Breast epithelium (tissue), 4 donors: ENCODE results near the gene TCEAL1. TPM values are rescaled to one million over a fixed set of nuclear protein-coding genes. Genes with fewer than 3 reads are reported as not detected.
A peak's percentile ranks its signal among the peaks of the same experiment; 100 is the strongest.
"Not testable (repeated sequence)": the region's sequence is repeated elsewhere in the genome, so short reads cannot be mapped to it uniquely, and the experiment has no call there.

Source experiments
- DNase-seq, 2 donors: peaks; one replicate each; pipeline ENCODE4 v3.0.0-alpha.2; 2019; ENCODE audit warnings: low spot score in 2 of 2
- H3K27ac ChIP-seq, 2 donors: fragments of 200-600 bp; sonication (generic) in 1 of 2; one replicate each; pipeline ENCODE4 v1.5.1; 2016 to 2019; ENCODE audit warnings: mild to moderate bottlenecking in 1 of 2
- H3K27me3 ChIP-seq, 2 donors: fragments of 200-600 bp; sonication (generic) in 1 of 2; one replicate each; pipeline versions ENCODE4 v1.5.1 to v1.6.0; 2017 to 2019; ENCODE audit warnings: control low read depth in 1 of 2, mild to moderate bottlenecking in 1 of 2
- H3K36me3 ChIP-seq: fragments of 200-600 bp; one replicate; pipeline ENCODE4 v1.5.1; 2019
- H3K4me1 ChIP-seq, 2 donors: fragments of 200-600 bp; sonication (generic); one replicate each; pipeline ENCODE4 v1.5.1; 2016 to 2019; ENCODE audit warnings: control low read depth in 1 of 2
- H3K4me3 ChIP-seq, 3 donors: fragments of 200-600 bp; sonication (generic); 1 replicate in 2 of 3; 2 replicates in 1 of 3; pipeline ENCODE4 v1.5.1; 2016 to 2019; ENCODE audit warnings: mild to moderate bottlenecking in 3 of 3, moderate library complexity in 2 of 3
- H3K9me3 ChIP-seq, 2 donors: fragments of 200-600 bp; sonication (generic) in 1 of 2; one replicate each; pipeline ENCODE4 v1.5.1; 2016 to 2019; ENCODE audit warnings: control low read depth in 1 of 2
- POLR2A ChIP-seq: fragments of 450-650 bp; IDR thresholded peaks from one replicate; pipeline ENCODE4 v1.6.1; 2016; ENCODE audit warnings: antibody characterized with exemption, mild to moderate bottlenecking, moderate library complexity
- POLR2AphosphoS5 ChIP-seq, 3 donors: sonication (generic); formaldehyde crosslinking; IDR thresholded peaks; one replicate each; pipeline ENCODE4 v1.6.1; 2017; ENCODE audit warnings: antibody characterized with exemption in 3 of 3
- intact Hi-C: fragments of 100-400 bp; cut with DNase I; formaldehyde crosslinking; loops from one replicate; pipeline ENCODE4 v1.15.1; 2023; ENCODE audit warnings: low total_unique reads
- total RNA-seq, 3 donors: library from RNA; depleted of rRNA; stranded (reverse); fragments of >200 nt; gene quantifications; one replicate each; pipeline ENCODE4 v1.1.0, GENCODE V29; 2016
- TF ChIP-seq, protein P1 (sequence below), 3 donors: fragments of 450-650 bp; IDR thresholded peaks; one replicate each; pipeline ENCODE4 v1.5.1; 2016 to 2017; ENCODE audit warnings: antibody characterized with exemption in 3 of 3, mild to moderate bottlenecking in 3 of 3, moderate library complexity in 3 of 3

Gene TCEAL1
- total RNA-seq, 3 donors from 2014 or later = 60.8 to 115 (median 76.4) TPM

DNA sequence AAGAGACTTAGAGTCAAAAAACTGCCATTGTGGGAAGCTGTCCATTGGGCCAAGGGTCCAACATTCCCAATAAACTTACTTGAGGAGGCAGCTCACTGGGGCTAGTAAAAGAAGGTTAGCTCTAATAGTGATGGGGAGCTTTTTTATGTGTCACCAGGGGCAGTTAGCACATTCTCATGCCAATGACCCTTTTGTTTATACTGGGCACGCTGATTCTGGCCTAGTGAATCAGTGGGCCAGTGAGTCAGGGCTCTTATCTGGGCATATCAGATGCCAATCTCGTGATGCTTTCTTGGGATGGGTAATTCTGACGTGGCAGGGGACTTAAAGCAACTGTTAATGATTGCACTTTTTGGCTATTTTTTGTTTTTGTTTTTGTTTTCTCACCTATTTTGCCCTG is 27.8 kb downstream of the TCEAL1 start:
- Histone ChIP-seq H3K27me3 (peaks cover 0 to 36% of the 10 kb centered on the region in 2 donors), H3K4me1 (no peaks in the 10 kb centered on the region), H3K4me3 (no peak overlapping the region), H3K36me3 (no peaks in the 10 kb centered on the region), H3K9me3 (no peaks in the 10 kb centered on the region), H3K27ac (no peak overlapping the region)
- TF ChIP-seq POLR2A = no peak
- TF ChIP-seq, protein P1, sequence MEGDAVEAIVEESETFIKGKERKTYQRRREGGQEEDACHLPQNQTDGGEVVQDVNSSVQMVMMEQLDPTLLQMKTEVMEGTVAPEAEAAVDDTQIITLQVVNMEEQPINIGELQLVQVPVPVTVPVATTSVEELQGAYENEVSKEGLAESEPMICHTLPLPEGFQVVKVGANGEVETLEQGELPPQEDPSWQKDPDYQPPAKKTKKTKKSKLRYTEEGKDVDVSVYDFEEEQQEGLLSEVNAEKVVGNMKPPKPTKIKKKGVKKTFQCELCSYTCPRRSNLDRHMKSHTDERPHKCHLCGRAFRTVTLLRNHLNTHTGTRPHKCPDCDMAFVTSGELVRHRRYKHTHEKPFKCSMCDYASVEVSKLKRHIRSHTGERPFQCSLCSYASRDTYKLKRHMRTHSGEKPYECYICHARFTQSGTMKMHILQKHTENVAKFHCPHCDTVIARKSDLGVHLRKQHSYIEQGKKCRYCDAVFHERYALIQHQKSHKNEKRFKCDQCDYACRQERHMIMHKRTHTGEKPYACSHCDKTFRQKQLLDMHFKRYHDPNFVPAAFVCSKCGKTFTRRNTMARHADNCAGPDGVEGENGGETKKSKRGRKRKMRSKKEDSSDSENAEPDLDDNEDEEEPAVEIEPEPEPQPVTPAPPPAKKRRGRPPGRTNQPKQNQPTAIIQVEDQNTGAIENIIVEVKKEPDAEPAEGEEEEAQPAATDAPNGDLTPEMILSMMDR (IDR thresholded peaks at IDR 0.05) = no peak
- TF ChIP-seq POLR2AphosphoS5 (IDR thresholded peaks at IDR 0.05) = no peak
- DNase-seq = no peak
- intact Hi-C loops = no loop called here

GRCh38 chrX:103657066-103657465 is 28.3 kb downstream of the TCEAL1 start:
- H3K4me3 ChIP-seq, H3K9me3 ChIP-seq, H3K36me3 ChIP-seq, H3K27ac ChIP-seq, intact Hi-C loops, H3K4me1 ChIP-seq, DNase-seq: not testable (repeated sequence)
- peaks cover 0 to 41% of the 10 kb centered on the region in 2 donors for H3K27me3 ChIP-seq

GRCh38 chrX:103658681-103659433 is 30.1 kb downstream of the TCEAL1 start:
- Histone ChIP-seq H3K36me3 (no peaks in the 10 kb centered on the region), H3K9me3 (no peaks in the 10 kb centered on the region), H3K27me3 (peaks cover 0 to 45% of the 10 kb centered on the region in 2 donors), H3K4me1 (no peaks in the 10 kb centered on the region), H3K27ac (peak overlapping the region in 1 of 2 donors; percentile 8), H3K4me3 (no peak overlapping the region)
- DNase-seq = no peak
- TF ChIP-seq POLR2AphosphoS5 (IDR thresholded peaks at IDR 0.05) (no peak), POLR2A (no peak)
- TF ChIP-seq, protein P1 (IDR thresholded peaks at IDR 0.05) = no peak
- intact Hi-C loops = no loop called here

DNA sequence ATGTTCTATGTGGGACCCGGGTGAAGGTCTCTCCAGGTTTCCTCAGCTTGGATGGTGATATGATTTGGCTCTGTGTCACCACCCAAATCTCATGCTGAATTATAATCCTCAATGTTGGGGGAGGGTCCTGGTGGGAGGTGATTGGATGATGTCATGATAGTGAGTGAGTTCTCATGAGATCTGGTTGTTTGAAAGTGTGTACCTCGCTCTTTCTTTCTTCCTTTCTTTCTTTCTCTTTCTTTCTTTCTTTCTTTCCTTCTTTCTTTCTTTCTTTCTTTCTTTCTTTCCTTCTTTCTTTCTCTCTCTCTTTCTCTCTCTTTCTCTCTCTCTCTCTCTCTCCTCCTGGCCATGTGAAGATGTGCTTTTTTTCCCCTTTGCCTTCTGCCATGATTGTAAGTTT is 30.7 kb downstream of the TCEAL1 start:
- intact Hi-C loops, H3K4me3 ChIP-seq, H3K4me1 ChIP-seq, H3K36me3 ChIP-seq, H3K9me3 ChIP-seq, H3K27ac ChIP-seq, DNase-seq: not testable (repeated sequence)
- peaks cover 0 to 47% of the 10 kb centered on the region in 2 donors for H3K27me3 ChIP-seq

GRCh38 chrX:103663981-103664762 is 35.4 kb downstream of the TCEAL1 start:
- H3K27me3 ChIP-seq = peaks cover 0 to 51% of the 10 kb centered on the region in 2 donors
- TF ChIP-seq POLR2A (no peak), POLR2AphosphoS5 (IDR thresholded peaks at IDR 0.05) (no peak)
- TF ChIP-seq, protein P1 (IDR thresholded peaks at IDR 0.05) = no peak

More at GRCh38 chrX:103663981-103664762, 35.4 kb downstream of the TCEAL1 start:
- H3K4me1 ChIP-seq = no peaks in the 10 kb centered on the region
- peak overlapping the region in 2 of 3 donors; percentile 5 to 37 for H3K4me3 ChIP-seq
- H3K36me3 ChIP-seq = no peaks in the 10 kb centered on the region
- no peak overlapping the region for H3K27ac ChIP-seq
- H3K9me3 ChIP-seq = no peaks in the 10 kb centered on the region
- intact Hi-C loops = no loop called here
- no peak for DNase-seq
